ENCODE data around the gene FPGS.

FPGS gene

GRCh38 chr9:127789179-127789578 is 13.5 kb upstream of the FPGS start:
- Histone ChIP-seq H3K9ac (no peak overlapping the region), H3K79me2 (peaks cover 3% of the 10 kb centered on the region), H3K27ac (no peak overlapping the region), H3K9me3 (ENCODE audit: control insufficient read depth, low read length) (no peaks in the 10 kb centered on the region), H3K4me1 (no peaks in the 10 kb centered on the region), H2AFZ (no peak overlapping the region), H3K36me3 (ENCODE audit: control insufficient read depth, insufficient read depth, low read length) (no peaks in the 10 kb centered on the region), H3K27me3 (ENCODE audit: control insufficient read depth, insufficient read depth, low read length) (no peaks in the 10 kb centered on the region), H3K4me3 (ENCODE audit: low read depth, low read length) (no peak overlapping the region), H3K4me2 (ENCODE audit: low read length) (no peak overlapping the region)
- TF ChIP-seq CTCF (IDR thresholded peaks at IDR 0.05): no peak

- H3K4me2 ChIP-seq (ENCODE audit: low read length): no peak overlapping the region
- H3K9ac ChIP-seq: no peak overlapping the region
- no peaks in the 10 kb centered on the region for H3K4me1 ChIP-seq
Measured at GRCh38 chr9:127790094-127790855, 12.4 kb upstream of the FPGS start.

GRCh38 chr9:127791085-127791484 is 11.6 kb upstream of the FPGS start:
- H3K9ac ChIP-seq: no peak overlapping the region
- no peak overlapping the region for H3K4me3 ChIP-seq (ENCODE audit: low read depth, low read length)
- H2AFZ ChIP-seq: no peak overlapping the region
- H3K27me3 ChIP-seq (ENCODE audit: control insufficient read depth, insufficient read depth, low read length): no peaks in the 10 kb centered on the region
- H3K4me1 ChIP-seq: no peaks in the 10 kb centered on the region
- no peaks in the 10 kb centered on the region for H3K36me3 ChIP-seq (ENCODE audit: control insufficient read depth, insufficient read depth, low read length)
- TF ChIP-seq CTCF (IDR thresholded peaks at IDR 0.05): no peak
- H3K79me2 ChIP-seq: peaks cover 3% of the 10 kb centered on the region
- H3K27ac ChIP-seq: no peak overlapping the region
- H3K4me2 ChIP-seq (ENCODE audit: low read length): no peak overlapping the region
- no peaks in the 10 kb centered on the region for H3K9me3 ChIP-seq (ENCODE audit: control insufficient read depth, low read length)

More at GRCh38 chr9:127790094-127790855, 12.4 kb upstream of the FPGS start:
- Histone ChIP-seq H3K4me3 (ENCODE audit: low read depth, low read length) (no peak overlapping the region), H3K79me2 (peaks cover 3% of the 10 kb centered on the region), H3K27ac (no peak overlapping the region), H3K9me3 (ENCODE audit: control insufficient read depth, low read length) (no peaks in the 10 kb centered on the region), H3K36me3 (ENCODE audit: control insufficient read depth, insufficient read depth, low read length) (no peaks in the 10 kb centered on the region), H3K27me3 (ENCODE audit: control insufficient read depth, insufficient read depth, low read length) (no peaks in the 10 kb centered on the region), H2AFZ (no peak overlapping the region)
- no peak for TF ChIP-seq CTCF (IDR thresholded peaks at IDR 0.05)

- Histone ChIP-seq H3K27ac (no peak overlapping the region), H2AFZ (no peak overlapping the region), H3K27me3 (ENCODE audit: control insufficient read depth, insufficient read depth, low read length) (no peaks in the 10 kb centered on the region), H3K9ac (no peak overlapping the region), H3K4me2 (ENCODE audit: low read length) (no peak overlapping the region), H3K4me1 (no peaks in the 10 kb centered on the region), H3K79me2 (no peaks in the 10 kb centered on the region), H3K36me3 (ENCODE audit: control insufficient read depth, insufficient read depth, low read length) (no peaks in the 10 kb centered on the region), H3K9me3 (ENCODE audit: control insufficient read depth, low read length) (no peaks in the 10 kb centered on the region), H3K4me3 (ENCODE audit: low read depth, low read length) (no peak overlapping the region)
- TF ChIP-seq CTCF (IDR thresholded peaks at IDR 0.05): no peak
Measured at GRCh38 chr9:127792417-127793031, 10.2 kb upstream of the FPGS start.

Data from parathyroid adenoma (tissue), 2 donors.